Measurements from ENCODE around the gene NDST3.

The NDST3 gene

DNA sequence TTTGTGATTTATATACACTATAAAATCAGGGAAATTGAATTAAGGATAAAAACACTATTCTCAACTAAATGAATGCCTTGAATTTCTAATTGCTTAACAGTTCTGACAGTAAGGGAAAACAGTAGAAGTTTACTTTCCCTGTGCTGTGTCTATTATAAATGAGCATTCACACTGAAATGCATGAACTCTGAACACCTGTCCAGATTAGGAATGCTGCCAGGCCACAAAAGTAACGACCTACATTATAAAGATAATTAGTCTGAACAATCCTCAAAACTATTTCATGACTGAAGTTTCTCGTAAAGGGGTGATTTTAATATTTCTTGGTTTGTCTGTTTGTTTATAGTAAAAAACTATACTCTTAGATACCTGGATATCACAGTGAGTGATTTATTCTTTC is 2.0 kb downstream of the NDST3 start:
- H3K4me1 Mint-ChIP-seq (ENCODE audit: low read depth), result peaks cover 6% of the 10 kb centered on the region
- no peaks in the 10 kb centered on the region for H3K36me3 Mint-ChIP-seq (ENCODE audit: low read depth)
- H3K27me3 Mint-ChIP-seq (ENCODE audit: low read depth), result peaks cover 42% of the 10 kb centered on the region
- H3K4me3 Mint-ChIP-seq, result no peak overlapping the region
- H3K27ac Mint-ChIP-seq, result no peak overlapping the region
- H3K9me3 Mint-ChIP-seq, result no peaks in the 10 kb centered on the region
- no peak for DNase-seq (ENCODE audit: low spot score)

GRCh38 chr4:118037955-118038354 is 3.7 kb downstream of the NDST3 start:
- peaks cover 6% of the 10 kb centered on the region for H3K4me1 Mint-ChIP-seq (ENCODE audit: low read depth)
- H3K27me3 Mint-ChIP-seq (ENCODE audit: low read depth), result peaks cover 34% of the 10 kb centered on the region
- no peak for DNase-seq (ENCODE audit: low spot score)
- H3K4me3 Mint-ChIP-seq, result no peak overlapping the region
- H3K36me3 Mint-ChIP-seq (ENCODE audit: low read depth), result no peaks in the 10 kb centered on the region
- H3K9me3 Mint-ChIP-seq, result no peaks in the 10 kb centered on the region
- H3K27ac Mint-ChIP-seq, result no peak overlapping the region

DNA sequence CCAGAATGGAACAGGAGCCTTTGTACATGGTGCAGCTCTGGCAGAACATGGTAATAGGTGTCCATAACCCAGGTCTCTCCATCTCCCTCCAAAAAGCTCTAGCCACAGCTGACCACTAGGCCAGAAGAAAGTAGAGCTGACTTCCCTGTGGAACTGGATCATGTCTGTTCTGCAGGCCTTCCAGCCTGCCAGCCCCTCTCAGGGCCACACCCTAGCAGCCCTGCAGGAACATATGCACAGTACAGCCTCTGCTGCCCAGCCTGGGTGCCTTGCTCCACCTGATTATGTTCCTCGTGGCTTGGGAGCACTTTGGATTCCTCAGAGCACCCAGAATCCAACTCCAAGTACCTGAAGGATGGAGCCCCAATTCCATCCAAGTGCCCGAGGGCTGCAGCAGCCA is 12.0 kb downstream of the NDST3 start:
- H3K4me3 Mint-ChIP-seq, result no peak overlapping the region
- H3K36me3 Mint-ChIP-seq (ENCODE audit: low read depth), result no peaks in the 10 kb centered on the region
- H3K27ac Mint-ChIP-seq, result no peak overlapping the region
- H3K4me1 Mint-ChIP-seq (ENCODE audit: low read depth), result no peaks in the 10 kb centered on the region
- no peak for DNase-seq (ENCODE audit: low spot score)
- no peaks in the 10 kb centered on the region for H3K9me3 Mint-ChIP-seq
- H3K27me3 Mint-ChIP-seq (ENCODE audit: low read depth), result peaks cover 10% of the 10 kb centered on the region

DNA sequence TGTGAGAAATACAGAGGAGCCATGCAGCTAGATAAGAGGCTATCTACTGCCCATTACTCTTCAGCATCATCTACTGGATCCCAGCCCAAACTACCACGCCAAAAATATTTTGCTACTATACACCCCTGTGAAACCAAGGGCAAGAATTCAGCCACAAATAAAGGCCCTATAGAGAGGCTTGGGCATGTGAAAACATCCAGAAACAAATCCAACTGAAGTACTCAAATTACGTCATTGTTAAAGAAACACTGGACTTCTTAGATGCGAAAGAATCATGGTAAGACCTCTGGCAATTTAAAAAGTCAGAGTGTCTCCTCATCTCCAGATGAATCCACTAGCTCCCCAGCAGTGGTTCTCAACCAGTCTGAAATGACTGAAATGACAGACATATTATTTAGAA is 12.8 kb downstream of the NDST3 start:
- no peak overlapping the region for H3K27ac Mint-ChIP-seq
- DNase-seq (ENCODE audit: low spot score), result no peak
- H3K9me3 Mint-ChIP-seq, result no peaks in the 10 kb centered on the region
- no peak overlapping the region for H3K4me3 Mint-ChIP-seq
- no peaks in the 10 kb centered on the region for H3K4me1 Mint-ChIP-seq (ENCODE audit: low read depth)
- no peaks in the 10 kb centered on the region for H3K36me3 Mint-ChIP-seq (ENCODE audit: low read depth)
- peaks cover 9% of the 10 kb centered on the region for H3K27me3 Mint-ChIP-seq (ENCODE audit: low read depth)

GRCh38 chr4:118058955-118059354 is 24.7 kb downstream of the NDST3 start:
- Mint-ChIP-seq H3K36me3 (ENCODE audit: low read depth) (no peaks in the 10 kb centered on the region), H3K4me1 (ENCODE audit: low read depth) (no peaks in the 10 kb centered on the region), H3K27ac (no peak overlapping the region), H3K4me3 (no peak overlapping the region), H3K9me3 (no peaks in the 10 kb centered on the region), H3K27me3 (ENCODE audit: low read depth) (peaks cover 14% of the 10 kb centered on the region)
- DNase-seq (ENCODE audit: low spot score), result no peak

DNA sequence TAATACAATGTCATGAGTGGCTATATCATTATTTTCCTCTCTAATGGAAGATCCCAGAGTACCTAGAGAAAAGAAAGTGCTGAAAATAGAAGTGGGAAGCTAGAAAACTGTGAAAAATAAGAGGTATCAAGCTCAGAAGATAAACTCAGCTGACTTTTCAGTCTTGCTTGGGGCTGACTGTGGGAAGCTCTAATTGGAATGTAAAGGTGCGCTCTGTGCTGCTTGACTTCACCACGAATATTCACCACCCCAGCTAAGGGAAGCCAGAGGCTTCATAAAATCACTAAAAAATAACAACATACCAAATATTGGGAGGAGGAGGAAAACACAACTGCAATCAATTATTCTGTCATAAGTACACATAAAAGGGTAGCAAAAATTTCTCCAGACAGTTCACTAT is 25.1 kb downstream of the NDST3 start:
- no peak for DNase-seq (ENCODE audit: low spot score)
- H3K27ac Mint-ChIP-seq, result no peak overlapping the region
- H3K36me3 Mint-ChIP-seq (ENCODE audit: low read depth), result no peaks in the 10 kb centered on the region
- peaks cover 14% of the 10 kb centered on the region for H3K27me3 Mint-ChIP-seq (ENCODE audit: low read depth)
- no peaks in the 10 kb centered on the region for H3K9me3 Mint-ChIP-seq
- no peaks in the 10 kb centered on the region for H3K4me1 Mint-ChIP-seq (ENCODE audit: low read depth)
- H3K4me3 Mint-ChIP-seq, result no peak overlapping the region

DNA sequence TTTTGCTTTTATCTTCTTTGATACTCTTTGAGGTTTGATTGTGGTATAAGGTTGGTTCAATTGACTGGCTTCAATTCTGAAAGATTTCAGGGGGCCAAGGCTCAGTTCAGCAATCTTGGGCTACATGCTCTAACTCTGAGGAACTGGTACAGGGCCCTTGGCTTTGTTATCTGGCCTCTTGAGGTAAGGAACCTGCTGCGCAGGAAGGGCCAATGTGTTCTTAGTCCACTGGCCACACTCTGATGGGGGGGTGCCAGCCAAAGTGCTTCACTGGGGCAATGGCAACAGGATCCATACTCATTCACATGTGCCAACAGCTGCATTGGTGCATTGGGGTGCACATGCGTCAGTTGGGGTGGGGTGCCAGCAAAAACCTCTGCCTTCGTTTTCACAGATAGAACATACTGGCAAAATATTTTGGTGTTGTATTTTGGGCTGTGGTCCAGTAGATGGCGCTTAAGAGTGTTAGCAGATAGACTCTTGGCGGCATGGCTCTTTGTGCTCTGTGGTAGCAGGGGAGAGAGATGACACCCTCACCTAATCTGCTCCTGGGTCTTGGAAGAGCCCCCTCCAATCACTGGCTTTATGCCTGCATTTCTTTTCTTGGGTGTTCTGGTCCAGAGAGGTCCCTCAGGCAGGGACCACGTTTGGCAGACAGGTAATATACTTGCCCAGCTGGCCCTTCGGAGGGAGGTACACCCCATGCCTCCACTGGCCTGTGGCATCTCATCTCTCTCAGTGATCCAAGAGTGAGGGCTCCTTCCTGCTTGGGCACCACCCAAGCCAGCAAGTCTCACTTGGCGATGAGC is 42.9 kb downstream of the NDST3 start:
- Mint-ChIP-seq H3K36me3 (ENCODE audit: low read depth) (peaks cover 3% of the 10 kb centered on the region), H3K27ac (no peak overlapping the region), H3K4me1 (ENCODE audit: low read depth) (peaks cover 3% of the 10 kb centered on the region), H3K4me3 (no peak overlapping the region), H3K27me3 (ENCODE audit: low read depth) (peaks cover 3% of the 10 kb centered on the region), H3K9me3 (no peaks in the 10 kb centered on the region)
- DNase-seq (ENCODE audit: low spot score), result peak; percentile 8

DNA sequence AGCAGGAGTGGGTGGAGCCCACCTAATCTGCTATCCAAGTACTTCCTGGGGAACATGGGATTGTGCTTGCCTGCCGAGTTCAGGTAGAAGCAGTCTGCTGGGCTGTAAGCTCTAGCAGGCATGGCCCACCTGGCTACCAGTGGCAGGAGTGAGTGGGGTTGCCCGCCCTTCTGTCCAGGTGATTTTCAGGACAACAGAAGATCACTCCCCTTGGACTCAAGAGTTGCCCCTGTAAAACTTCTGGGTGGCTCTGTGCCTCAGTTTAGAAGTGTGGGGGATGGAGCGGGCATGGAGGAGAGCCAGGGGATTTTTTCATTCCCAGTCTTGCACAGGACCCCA is 43.5 kb downstream of the NDST3 start:
- no peak for DNase-seq (ENCODE audit: low spot score)
- peaks cover 3% of the 10 kb centered on the region for H3K27me3 Mint-ChIP-seq (ENCODE audit: low read depth)
- H3K36me3 Mint-ChIP-seq (ENCODE audit: low read depth), result peaks cover 3% of the 10 kb centered on the region
- peaks cover 3% of the 10 kb centered on the region for H3K4me1 Mint-ChIP-seq (ENCODE audit: low read depth)
- no peaks in the 10 kb centered on the region for H3K9me3 Mint-ChIP-seq
- H3K4me3 Mint-ChIP-seq, result no peak overlapping the region
- H3K27ac Mint-ChIP-seq, result no peak overlapping the region

GRCh38 chr4:118081434-118081833 is 47.1 kb downstream of the NDST3 start:
- no peak for DNase-seq (ENCODE audit: low spot score)
- no peaks in the 10 kb centered on the region for H3K27me3 Mint-ChIP-seq (ENCODE audit: low read depth)
- no peak overlapping the region for H3K4me3 Mint-ChIP-seq
- no peaks in the 10 kb centered on the region for H3K36me3 Mint-ChIP-seq (ENCODE audit: low read depth)
- H3K4me1 Mint-ChIP-seq (ENCODE audit: low read depth), result peaks cover 6% of the 10 kb centered on the region
- no peaks in the 10 kb centered on the region for H3K9me3 Mint-ChIP-seq
- H3K27ac Mint-ChIP-seq, result no peak overlapping the region

DNA sequence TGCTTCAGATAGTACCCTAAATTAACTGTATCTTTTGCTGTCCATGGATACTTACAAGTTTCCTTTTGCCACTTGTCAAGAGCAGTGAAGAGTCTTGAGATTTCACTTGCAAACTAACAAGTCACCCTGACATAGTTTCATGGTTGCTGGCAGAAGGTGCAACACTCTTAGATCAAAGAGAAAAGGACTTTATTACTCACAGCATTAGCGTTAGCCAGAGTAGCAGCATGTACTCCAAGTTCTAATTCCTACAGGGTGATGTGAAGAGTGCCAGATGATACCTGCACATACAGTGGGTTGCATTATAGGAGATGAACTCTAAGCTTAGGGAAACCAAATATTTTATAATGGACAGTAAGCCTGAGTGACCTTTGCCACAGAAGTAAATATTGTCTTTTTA is 47.9 kb downstream of the NDST3 start:
- Mint-ChIP-seq H3K36me3 (ENCODE audit: low read depth) (no peaks in the 10 kb centered on the region), H3K27me3 (ENCODE audit: low read depth) (no peaks in the 10 kb centered on the region), H3K4me1 (ENCODE audit: low read depth) (peaks cover 8% of the 10 kb centered on the region), H3K4me3 (no peak overlapping the region), H3K9me3 (no peaks in the 10 kb centered on the region), H3K27ac (no peak overlapping the region)
- no peak for DNase-seq (ENCODE audit: low spot score)

- peaks cover 8% of the 10 kb centered on the region for H3K4me1 Mint-ChIP-seq (ENCODE audit: low read depth)
- H3K27ac Mint-ChIP-seq, result no peak overlapping the region
- H3K27me3 Mint-ChIP-seq (ENCODE audit: low read depth), result no peaks in the 10 kb centered on the region
- H3K4me3 Mint-ChIP-seq, result no peak overlapping the region
- no peaks in the 10 kb centered on the region for H3K36me3 Mint-ChIP-seq (ENCODE audit: low read depth)
- no peak for DNase-seq (ENCODE audit: low spot score)
- no peaks in the 10 kb centered on the region for H3K9me3 Mint-ChIP-seq
Measured at GRCh38 chr4:118085700-118086099, 51.4 kb downstream of the NDST3 start.

DNA sequence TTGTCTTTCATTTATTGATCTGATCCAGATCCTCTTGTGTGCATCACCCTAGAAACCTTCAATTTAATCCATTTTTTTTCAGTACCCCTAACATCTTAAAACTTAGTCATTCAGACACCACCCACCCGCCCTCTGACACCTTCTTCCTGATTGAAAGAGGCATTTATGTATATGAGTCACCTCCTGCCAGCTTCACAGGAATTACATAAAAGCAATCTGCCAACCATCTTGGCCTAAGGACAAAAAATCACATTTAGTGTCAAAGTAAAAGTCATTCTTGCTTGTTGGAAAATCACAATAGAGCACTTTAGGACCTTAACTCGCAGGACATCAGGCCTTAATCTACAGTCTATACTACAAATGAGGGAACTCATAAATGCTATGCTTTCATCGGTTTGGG is 52.1 kb downstream of the NDST3 start:
- Mint-ChIP-seq H3K27me3 (ENCODE audit: low read depth) (no peaks in the 10 kb centered on the region), H3K36me3 (ENCODE audit: low read depth) (no peaks in the 10 kb centered on the region), H3K4me3 (no peak overlapping the region), H3K27ac (no peak overlapping the region), H3K4me1 (ENCODE audit: low read depth) (peaks cover 8% of the 10 kb centered on the region), H3K9me3 (no peaks in the 10 kb centered on the region)
- DNase-seq (ENCODE audit: low spot score), result peak; percentile 10

DNA sequence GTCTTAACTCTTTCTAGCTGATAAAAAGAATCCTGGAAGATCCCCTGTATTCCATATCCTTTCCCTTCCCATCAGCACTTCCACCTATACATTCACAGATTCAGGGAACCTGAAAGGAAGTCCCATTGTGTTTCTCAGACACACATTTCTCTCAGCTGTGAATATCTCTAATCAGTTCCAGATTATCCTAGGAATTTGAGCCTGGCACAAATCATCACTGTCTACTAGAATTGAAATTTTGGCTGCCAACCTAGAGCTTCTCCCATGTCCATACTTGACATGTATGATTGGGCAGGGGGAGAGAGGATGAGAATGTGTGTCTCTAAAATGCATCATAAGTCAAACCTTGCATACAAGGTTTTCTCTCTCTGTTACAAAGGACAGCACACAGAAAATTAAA is 53.1 kb downstream of the NDST3 start:
- H3K9me3 Mint-ChIP-seq, result no peaks in the 10 kb centered on the region
- peaks cover 8% of the 10 kb centered on the region for H3K4me1 Mint-ChIP-seq (ENCODE audit: low read depth)
- H3K27me3 Mint-ChIP-seq (ENCODE audit: low read depth), result no peaks in the 10 kb centered on the region
- no peak overlapping the region for H3K27ac Mint-ChIP-seq
- no peaks in the 10 kb centered on the region for H3K36me3 Mint-ChIP-seq (ENCODE audit: low read depth)
- no peak overlapping the region for H3K4me3 Mint-ChIP-seq
- DNase-seq (ENCODE audit: low spot score), result no peak

DNA sequence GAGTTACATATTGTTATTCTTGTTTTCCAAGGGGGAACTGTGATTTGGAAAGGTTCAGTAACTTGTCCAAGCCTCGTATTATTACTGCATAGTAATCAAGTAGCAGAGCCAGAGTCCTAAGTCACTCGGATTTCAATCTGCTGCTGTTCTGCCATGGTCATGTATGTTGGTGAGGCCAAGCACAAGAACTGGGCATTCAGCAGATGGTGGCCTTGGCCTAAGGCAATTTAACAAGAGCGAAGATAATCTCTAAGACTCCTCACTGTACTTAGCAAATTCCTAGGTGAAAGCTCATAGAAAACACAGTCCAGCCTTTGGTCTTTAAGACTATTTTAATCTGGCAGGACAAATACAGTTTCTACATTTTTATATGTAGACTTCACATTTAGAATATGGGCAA is 64.8 kb downstream of the NDST3 start:
- Mint-ChIP-seq H3K27me3 (ENCODE audit: low read depth) (no peaks in the 10 kb centered on the region), H3K27ac (no peak overlapping the region), H3K36me3 (ENCODE audit: low read depth) (no peaks in the 10 kb centered on the region), H3K4me1 (ENCODE audit: low read depth) (peaks cover 2% of the 10 kb centered on the region), H3K9me3 (no peaks in the 10 kb centered on the region), H3K4me3 (no peak overlapping the region)
- no peak for DNase-seq (ENCODE audit: low spot score)

GRCh38 chr4:118102195-118102594 is 67.9 kb downstream of the NDST3 start:
- no peak overlapping the region for H3K27ac Mint-ChIP-seq
- no peaks in the 10 kb centered on the region for H3K9me3 Mint-ChIP-seq
- H3K4me1 Mint-ChIP-seq (ENCODE audit: low read depth), result peaks cover 2% of the 10 kb centered on the region
- no peaks in the 10 kb centered on the region for H3K27me3 Mint-ChIP-seq (ENCODE audit: low read depth)
- H3K36me3 Mint-ChIP-seq (ENCODE audit: low read depth), result no peaks in the 10 kb centered on the region
- no peak for DNase-seq (ENCODE audit: low spot score)
- H3K4me3 Mint-ChIP-seq, result no peak overlapping the region

Data from T-helper 2 cell treated with Interferon-gamma antibody and Interleukin-4, amounts not matched to agents 5 μg/mL and 100 μg/mL, for 36 hours (primary cell).